GM12878 (cell line): ENCODE measurements around the gene ZMIZ1.

ENCODE experiments used
- CREB1 ChIP-seq: IDR thresholded peaks from 2 replicates; pipeline ENCODE4 v1.6.1; 2012; ENCODE audit warnings: low read depth, mild to moderate bottlenecking, inconsistent platforms
- EP300 ChIP-seq, 2 experiments: fragments of 150-350 bp in 1 of 2; IDR thresholded peaks; 2 replicates each; pipeline ENCODE4 v1.6.1; 2011 to 2012; ENCODE audit warnings: low read depth in 2 of 2, low read length in 2 of 2, borderline replicate concordance in 1 of 2, improper control_type of control experiment in 1 of 2, inconsistent platforms in 1 of 2; ENCODE audit not compliant: control insufficient read depth in 1 of 2
- NR2F1 ChIP-seq: fragments of 450-650 bp; conservative IDR thresholded peaks from 2 replicates; pipeline ENCODE4 v1.6.1; 2017; ENCODE audit warnings: mild to moderate bottlenecking
- SMAD1 ChIP-seq: fragments of 450-650 bp; IDR thresholded peaks from 2 replicates; pipeline ENCODE4 v1.6.1; 2018; ENCODE audit warnings: mild to moderate bottlenecking, low read depth; ENCODE audit not compliant: partially characterized antibody
- SMC3 ChIP-seq: IDR thresholded peaks from 2 replicates; pipeline ENCODE4 v1.6.1; 2011; ENCODE audit warnings: low read length, improper control_type of control experiment, borderline replicate concordance
- SUZ12 ChIP-seq: fragments of 200-600 bp; sonication (generic); IDR thresholded peaks from one replicate; pipeline ENCODE4 v1.6.1; 2018; ENCODE audit warnings: antibody characterized with exemption, mild to moderate bottlenecking; ENCODE audit not compliant: unreplicated experiment
- YBX1 ChIP-seq: fragments of 450-650 bp; IDR thresholded peaks from 2 replicates; pipeline ENCODE4 v1.6.1; 2016; ENCODE audit warnings: antibody characterized with exemption
- TF ChIP-seq, protein P1 (sequence below): IDR thresholded peaks from 2 replicates; pipeline ENCODE4 v1.6.1; 2011; ENCODE audit warnings: low read depth, mild to moderate bottlenecking, low read length, moderate library complexity, borderline replicate concordance; ENCODE audit errors: extremely low read depth
- TF ChIP-seq, protein P2 (sequence below): fragments of 450-650 bp; IDR thresholded peaks from 2 replicates; pipeline ENCODE4 v1.6.1; 2017; ENCODE audit warnings: antibody characterized with exemption, mild to moderate bottlenecking, moderate library complexity
- TF ChIP-seq, protein P3 (sequence below), 3 experiments: IDR thresholded peaks in 2 of 3; conservative IDR thresholded peaks in 1 of 3; 2 replicates each; pipeline ENCODE4 v1.5.1; 2011; ENCODE audit warnings: low read depth in 3 of 3, low read length in 3 of 3, mild to moderate bottlenecking in 3 of 3, control low read depth in 2 of 3, moderate library complexity in 2 of 3, inconsistent platforms in 1 of 3, mixed read lengths in 1 of 3; ENCODE audit not compliant: control insufficient read depth in 2 of 3, insufficient read depth in 1 of 3; ENCODE audit errors: extremely low read depth in 1 of 3

DNA sequence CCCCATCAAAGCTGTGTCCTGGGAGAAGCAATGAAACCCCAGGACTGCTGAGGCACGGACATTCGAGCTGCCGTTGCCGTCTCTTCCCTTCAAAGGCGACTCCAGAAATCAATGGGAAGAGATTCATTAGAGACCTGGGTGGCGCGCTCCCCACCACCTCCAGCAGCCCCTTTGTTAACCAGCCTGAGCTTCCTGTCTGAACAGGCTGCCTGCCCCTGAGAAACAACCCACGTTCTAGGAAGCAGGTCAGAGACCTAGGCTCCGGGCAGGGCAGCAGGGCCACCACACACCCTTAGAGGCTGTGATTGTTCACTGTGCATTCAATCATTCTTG, 167.6 kb downstream of the ZMIZ1 start:
- TF ChIP-seq, protein P1, sequence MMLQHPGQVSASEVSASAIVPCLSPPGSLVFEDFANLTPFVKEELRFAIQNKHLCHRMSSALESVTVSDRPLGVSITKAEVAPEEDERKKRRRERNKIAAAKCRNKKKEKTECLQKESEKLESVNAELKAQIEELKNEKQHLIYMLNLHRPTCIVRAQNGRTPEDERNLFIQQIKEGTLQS, result no peak
- TF ChIP-seq, protein P2, sequence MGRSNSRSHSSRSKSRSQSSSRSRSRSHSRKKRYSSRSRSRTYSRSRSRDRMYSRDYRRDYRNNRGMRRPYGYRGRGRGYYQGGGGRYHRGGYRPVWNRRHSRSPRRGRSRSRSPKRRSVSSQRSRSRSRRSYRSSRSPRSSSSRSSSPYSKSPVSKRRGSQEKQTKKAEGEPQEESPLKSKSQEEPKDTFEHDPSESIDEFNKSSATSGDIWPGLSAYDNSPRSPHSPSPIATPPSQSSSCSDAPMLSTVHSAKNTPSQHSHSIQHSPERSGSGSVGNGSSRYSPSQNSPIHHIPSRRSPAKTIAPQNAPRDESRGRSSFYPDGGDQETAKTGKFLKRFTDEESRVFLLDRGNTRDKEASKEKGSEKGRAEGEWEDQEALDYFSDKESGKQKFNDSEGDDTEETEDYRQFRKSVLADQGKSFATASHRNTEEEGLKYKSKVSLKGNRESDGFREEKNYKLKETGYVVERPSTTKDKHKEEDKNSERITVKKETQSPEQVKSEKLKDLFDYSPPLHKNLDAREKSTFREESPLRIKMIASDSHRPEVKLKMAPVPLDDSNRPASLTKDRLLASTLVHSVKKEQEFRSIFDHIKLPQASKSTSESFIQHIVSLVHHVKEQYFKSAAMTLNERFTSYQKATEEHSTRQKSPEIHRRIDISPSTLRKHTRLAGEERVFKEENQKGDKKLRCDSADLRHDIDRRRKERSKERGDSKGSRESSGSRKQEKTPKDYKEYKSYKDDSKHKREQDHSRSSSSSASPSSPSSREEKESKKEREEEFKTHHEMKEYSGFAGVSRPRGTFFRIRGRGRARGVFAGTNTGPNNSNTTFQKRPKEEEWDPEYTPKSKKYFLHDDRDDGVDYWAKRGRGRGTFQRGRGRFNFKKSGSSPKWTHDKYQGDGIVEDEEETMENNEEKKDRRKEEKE, result no peak
- no peak for TF ChIP-seq CREB1
- no peak for TF ChIP-seq SMAD1
- TF ChIP-seq YBX1, result no peak
- no peak for TF ChIP-seq NR2F1
- no peak for TF ChIP-seq SMC3
- no peak for TF ChIP-seq EP300 (IDR thresholded peaks at IDR 0.05; ENCODE audit: borderline replicate concordance in 1 of 2, control insufficient read depth in 1 of 2, low read depth in 2 of 2, low read length in 2 of 2)
- TF ChIP-seq, protein P3, sequence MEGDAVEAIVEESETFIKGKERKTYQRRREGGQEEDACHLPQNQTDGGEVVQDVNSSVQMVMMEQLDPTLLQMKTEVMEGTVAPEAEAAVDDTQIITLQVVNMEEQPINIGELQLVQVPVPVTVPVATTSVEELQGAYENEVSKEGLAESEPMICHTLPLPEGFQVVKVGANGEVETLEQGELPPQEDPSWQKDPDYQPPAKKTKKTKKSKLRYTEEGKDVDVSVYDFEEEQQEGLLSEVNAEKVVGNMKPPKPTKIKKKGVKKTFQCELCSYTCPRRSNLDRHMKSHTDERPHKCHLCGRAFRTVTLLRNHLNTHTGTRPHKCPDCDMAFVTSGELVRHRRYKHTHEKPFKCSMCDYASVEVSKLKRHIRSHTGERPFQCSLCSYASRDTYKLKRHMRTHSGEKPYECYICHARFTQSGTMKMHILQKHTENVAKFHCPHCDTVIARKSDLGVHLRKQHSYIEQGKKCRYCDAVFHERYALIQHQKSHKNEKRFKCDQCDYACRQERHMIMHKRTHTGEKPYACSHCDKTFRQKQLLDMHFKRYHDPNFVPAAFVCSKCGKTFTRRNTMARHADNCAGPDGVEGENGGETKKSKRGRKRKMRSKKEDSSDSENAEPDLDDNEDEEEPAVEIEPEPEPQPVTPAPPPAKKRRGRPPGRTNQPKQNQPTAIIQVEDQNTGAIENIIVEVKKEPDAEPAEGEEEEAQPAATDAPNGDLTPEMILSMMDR (IDR thresholded peaks at IDR 0.05 in 2 of 3, conservative IDR thresholded peaks at IDR 0.05 in 1 of 3; ENCODE audit: control insufficient read depth in 2 of 3, extremely low read depth in 1 of 3, insufficient read depth in 1 of 3, low read depth in 3 of 3, low read length in 3 of 3), result no peak
- no peak for TF ChIP-seq SUZ12
